ENCODE measurements around the gene ZGRF1.
"Not testable (repeated sequence)": the region's sequence is repeated elsewhere in the genome, so short reads cannot be mapped to it uniquely, and the experiment has no call there.

ZGRF1 gene

GRCh38 chr4:112516471-112517066 lies 120.1 kb downstream of the ZGRF1 start:
- no peak for DNase-seq (ENCODE audit: low read depth)

- no peak for DNase-seq (ENCODE audit: low read depth)
Observed at GRCh38 chr4:112516066-112516470, 120.6 kb downstream of the ZGRF1 start, which contains the start of gene NEUROG2. TSS of gene NEUROG2 (minus strand) at chr4:112516180. CDS start at chr4:112515475, 705 bp downstream.

- no peak for DNase-seq (ENCODE audit: low read depth)
Observed at GRCh38 chr4:112515198-112516065, 121.3 kb downstream of the ZGRF1 start.

GRCh38 chr4:112514647-112515197 lies 122.0 kb downstream of the ZGRF1 start:
- no peak for DNase-seq (ENCODE audit: low read depth)

- DNase-seq (ENCODE audit: low read depth): no peak
Observed at GRCh38 chr4:112513971-112514646, 122.6 kb downstream of the ZGRF1 start.

- DNase-seq (ENCODE audit: low read depth): no peak
Observed at GRCh38 chr4:112511803-112512118, 124.9 kb downstream of the ZGRF1 start.

- DNase-seq (ENCODE audit: low read depth): no peak
Observed at GRCh38 chr4:112511093-112511802, 125.5 kb downstream of the ZGRF1 start.

GRCh38 chr4:112510291-112511092 lies 126.2 kb downstream of the ZGRF1 start:
- DNase-seq (ENCODE audit: low read depth): no peak

GRCh38 chr4:112509243-112510141 lies 127.2 kb downstream of the ZGRF1 start:
- no peak for DNase-seq (ENCODE audit: low read depth)

GRCh38 chr4:112508356-112508755 lies 128.4 kb downstream of the ZGRF1 start:
- DNase-seq (ENCODE audit: low read depth): no peak

GRCh38 chr4:112504807-112505206 lies 131.9 kb downstream of the ZGRF1 start:
- no peak for DNase-seq (ENCODE audit: low read depth)

GRCh38 chr4:112502871-112503270 lies 133.8 kb downstream of the ZGRF1 start:
- no peak for DNase-seq (ENCODE audit: low read depth)

- no peak for DNase-seq (ENCODE audit: low read depth)
Observed at GRCh38 chr4:112492321-112492720, 144.4 kb downstream of the ZGRF1 start.

- DNase-seq (ENCODE audit: low read depth): not testable (repeated sequence)
Observed at GRCh38 chr4:112490808-112491207, 145.9 kb downstream of the ZGRF1 start.

All from stromal cell of bone marrow (primary cell).